ENCODE data around the gene FAM120C.

Gene FAM120C

GRCh38 chrX:54208531-54208930, 25.5 kb upstream of the FAM120C start (continued):
- TF ChIP-seq, protein P1, sequence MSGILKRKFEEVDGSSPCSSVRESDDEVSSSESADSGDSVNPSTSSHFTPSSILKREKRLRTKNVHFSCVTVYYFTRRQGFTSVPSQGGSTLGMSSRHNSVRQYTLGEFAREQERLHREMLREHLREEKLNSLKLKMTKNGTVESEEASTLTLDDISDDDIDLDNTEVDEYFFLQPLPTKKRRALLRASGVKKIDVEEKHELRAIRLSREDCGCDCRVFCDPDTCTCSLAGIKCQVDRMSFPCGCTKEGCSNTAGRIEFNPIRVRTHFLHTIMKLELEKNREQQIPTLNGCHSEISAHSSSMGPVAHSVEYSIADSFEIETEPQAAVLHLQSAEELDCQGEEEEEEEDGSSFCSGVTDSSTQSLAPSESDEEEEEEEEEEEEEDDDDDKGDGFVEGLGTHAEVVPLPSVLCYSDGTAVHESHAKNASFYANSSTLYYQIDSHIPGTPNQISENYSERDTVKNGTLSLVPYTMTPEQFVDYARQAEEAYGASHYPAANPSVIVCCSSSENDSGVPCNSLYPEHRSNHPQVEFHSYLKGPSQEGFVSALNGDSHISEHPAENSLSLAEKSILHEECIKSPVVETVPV (CRISPR knock-in tag; IDR thresholded peaks at IDR 0.05) = no peak
- TF ChIP-seq CSDC2 (CRISPR knock-in tag; IDR thresholded peaks at IDR 0.05) = no peak
- no peak for TF ChIP-seq SNAI2 (CRISPR knock-in tag; IDR thresholded peaks at IDR 0.05)
- TF ChIP-seq ESRRG (CRISPR knock-in tag; IDR thresholded peaks at IDR 0.05) = no peak
- TF ChIP-seq ZNF8 (CRISPR knock-in tag; IDR thresholded peaks at IDR 0.05) = no peak
- TF ChIP-seq BACH2 (CRISPR knock-in tag; IDR thresholded peaks at IDR 0.05; ENCODE audit: borderline replicate concordance) = no peak
- no peak for TF ChIP-seq ZNF565 (CRISPR knock-in tag; conservative IDR thresholded peaks at IDR 0.05; ENCODE audit: low read depth)

DNA sequence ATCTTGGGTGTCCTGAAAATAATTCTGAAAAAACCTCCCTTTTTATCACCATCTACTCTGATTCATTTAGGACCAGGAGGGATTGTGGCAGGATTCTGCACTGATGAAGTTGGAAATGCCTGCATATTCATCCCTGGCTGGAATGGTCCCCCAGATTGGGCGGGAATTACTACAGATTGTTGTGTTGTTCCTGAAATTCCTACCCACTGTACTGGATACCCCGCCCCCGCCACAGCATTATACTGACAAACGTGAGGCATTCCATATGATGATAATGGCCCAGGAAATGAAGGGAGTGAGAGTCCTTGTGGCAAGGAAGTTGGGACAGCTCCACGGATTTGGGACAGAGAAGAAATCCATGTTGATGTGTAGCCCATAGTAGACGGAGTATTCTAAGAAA, 15.2 kb upstream of the FAM120C start:
- no peak for TF ChIP-seq CREB5 (CRISPR knock-in tag; IDR thresholded peaks at IDR 0.05; ENCODE audit: low read depth)
- no peak for TF ChIP-seq ISL1 (CRISPR knock-in tag; IDR thresholded peaks at IDR 0.05)
- no peak for TF ChIP-seq ZC3H10 (CRISPR knock-in tag; IDR thresholded peaks at IDR 0.05)
- no peak for TF ChIP-seq ZNF565 (CRISPR knock-in tag; conservative IDR thresholded peaks at IDR 0.05; ENCODE audit: low read depth)
- TF ChIP-seq ZFP3 (CRISPR knock-in tag; IDR thresholded peaks at IDR 0.05) = no peak
- TF ChIP-seq TOX (CRISPR knock-in tag; IDR thresholded peaks at IDR 0.05; ENCODE audit: borderline replicate concordance) = no peak
- TF ChIP-seq, protein P2, sequence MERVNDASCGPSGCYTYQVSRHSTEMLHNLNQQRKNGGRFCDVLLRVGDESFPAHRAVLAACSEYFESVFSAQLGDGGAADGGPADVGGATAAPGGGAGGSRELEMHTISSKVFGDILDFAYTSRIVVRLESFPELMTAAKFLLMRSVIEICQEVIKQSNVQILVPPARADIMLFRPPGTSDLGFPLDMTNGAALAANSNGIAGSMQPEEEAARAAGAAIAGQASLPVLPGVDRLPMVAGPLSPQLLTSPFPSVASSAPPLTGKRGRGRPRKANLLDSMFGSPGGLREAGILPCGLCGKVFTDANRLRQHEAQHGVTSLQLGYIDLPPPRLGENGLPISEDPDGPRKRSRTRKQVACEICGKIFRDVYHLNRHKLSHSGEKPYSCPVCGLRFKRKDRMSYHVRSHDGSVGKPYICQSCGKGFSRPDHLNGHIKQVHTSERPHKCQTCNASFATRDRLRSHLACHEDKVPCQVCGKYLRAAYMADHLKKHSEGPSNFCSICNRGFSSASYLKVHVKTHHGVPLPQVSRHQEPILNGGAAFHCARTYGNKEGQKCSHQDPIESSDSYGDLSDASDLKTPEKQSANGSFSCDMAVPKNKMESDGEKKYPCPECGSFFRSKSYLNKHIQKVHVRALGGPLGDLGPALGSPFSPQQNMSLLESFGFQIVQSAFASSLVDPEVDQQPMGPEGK (CRISPR knock-in tag; IDR thresholded peaks at IDR 0.05; ENCODE audit: borderline replicate concordance) = no peak
- TF ChIP-seq BACH2 (CRISPR knock-in tag; IDR thresholded peaks at IDR 0.05; ENCODE audit: borderline replicate concordance) = no peak
- no peak for TF ChIP-seq ZNF70 (CRISPR knock-in tag; IDR thresholded peaks at IDR 0.05)
- no peak for TF ChIP-seq SNAI2 (CRISPR knock-in tag; IDR thresholded peaks at IDR 0.05)
- no peak for ATAC-seq

- ATAC-seq = no peak
- TF ChIP-seq TCF4 (CRISPR knock-in tag; IDR thresholded peaks at IDR 0.05; ENCODE audit: borderline replicate concordance) = no peak
- TF ChIP-seq, protein P2 (CRISPR knock-in tag; IDR thresholded peaks at IDR 0.05; ENCODE audit: borderline replicate concordance) = no peak
- no peak for TF ChIP-seq ARNTL (CRISPR knock-in tag; IDR thresholded peaks at IDR 0.05; ENCODE audit: borderline replicate concordance, low read depth)
- TF ChIP-seq PPARA (CRISPR knock-in tag; IDR thresholded peaks at IDR 0.05; ENCODE audit: borderline replicate concordance) = no peak
- no peak for TF ChIP-seq TOX (CRISPR knock-in tag; IDR thresholded peaks at IDR 0.05; ENCODE audit: borderline replicate concordance)
- no peak for TF ChIP-seq ESRRG (CRISPR knock-in tag; IDR thresholded peaks at IDR 0.05)
- TF ChIP-seq ZFP30 (CRISPR knock-in tag; IDR thresholded peaks at IDR 0.05) = no peak
- TF ChIP-seq SNAI2 (CRISPR knock-in tag; IDR thresholded peaks at IDR 0.05) = no peak
- TF ChIP-seq ZNF565 (CRISPR knock-in tag; conservative IDR thresholded peaks at IDR 0.05; ENCODE audit: low read depth) = no peak
- TF ChIP-seq RARB (CRISPR knock-in tag; IDR thresholded peaks at IDR 0.05) = no peak
- no peak for TF ChIP-seq CSDC2 (CRISPR knock-in tag; IDR thresholded peaks at IDR 0.05)
- no peak for TF ChIP-seq ZC3H10 (CRISPR knock-in tag; IDR thresholded peaks at IDR 0.05)
- TF ChIP-seq CREB5 (CRISPR knock-in tag; IDR thresholded peaks at IDR 0.05; ENCODE audit: low read depth) = no peak
- no peak for TF ChIP-seq ZNF8 (CRISPR knock-in tag; IDR thresholded peaks at IDR 0.05)
Observed at GRCh38 chrX:54194982-54195588, 12.0 kb upstream of the FAM120C start.
